K562 (cell line): ENCODE measurements around the gene POU1F1.

Experiments used
- ATF1 ChIP-seq, 2 experiments: fragments of 450-650 bp in 1 of 2; IDR thresholded peaks; 2 replicates each; pipeline ENCODE4 v1.6.1; 2016; ENCODE audit warnings: missing compliant biosample characterization in 1 of 2, missing genetic modification characterization in 1 of 2
- CREB1 ChIP-seq, 2 experiments: sonication (generic) in 1 of 2; formaldehyde crosslinking in 1 of 2; IDR thresholded peaks; 2 replicates each; pipeline versions ENCODE4 v1.6.1 to v1.8.0; 2012 to 2022; ENCODE audit warnings: inconsistent platforms in 1 of 2, mild to moderate bottlenecking in 1 of 2, missing genetic modification reagents in 1 of 2, moderate library complexity in 1 of 2
- CTBP1 ChIP-seq: fragments of 450-650 bp; IDR thresholded peaks from 2 replicates; pipeline ENCODE4 v1.6.1; 2016; ENCODE audit warnings: borderline replicate concordance
- PCBP1 ChIP-seq: fragments of 200-400 bp; formaldehyde crosslinking; IDR thresholded peaks from 2 replicates; pipeline ENCODE4 v1.6.1; 2018; ENCODE audit warnings: mild to moderate bottlenecking, low read depth, low read length; ENCODE audit not compliant: poor library complexity, severe bottlenecking
- PHF8 ChIP-seq: fragments of 200-600 bp; sonication (generic); IDR thresholded peaks from 2 replicates; pipeline ENCODE4 v1.6.1; 2012; ENCODE audit warnings: mixed run types, mild to moderate bottlenecking, inconsistent platforms, low read length, moderate library complexity, borderline replicate concordance
- ZNF174 ChIP-seq: fragments of 250-450 bp; sonication (Bioruptor Pico); IDR thresholded peaks from 2 replicates; pipeline ENCODE4 v1.4.0; 2020; ENCODE audit warnings: mild to moderate bottlenecking
- ZNF239 ChIP-seq: fragments of 250-450 bp; sonication (Bioruptor Pico); IDR thresholded peaks from 2 replicates; pipeline ENCODE4 v1.4.0; 2020; ENCODE audit warnings: mild to moderate bottlenecking
- ZNF561 ChIP-seq: fragments of 450-650 bp; formaldehyde crosslinking; conservative IDR thresholded peaks from 2 replicates; pipeline ENCODE4 v1.4.0; 2020; ENCODE audit warnings: mild to moderate bottlenecking, moderate library complexity
- TF ChIP-seq, protein P1 (sequence below), 3 experiments: IDR thresholded peaks in 2 of 3; conservative IDR thresholded peaks in 1 of 3; 2 replicates each; pipeline ENCODE4 v1.5.1; 2011 to 2012; ENCODE audit warnings: low read length in 3 of 3, mild to moderate bottlenecking in 3 of 3, control low read depth in 2 of 3, improper control_type of control experiment in 1 of 3, inconsistent platforms in 1 of 3, low read depth in 1 of 3, mixed read lengths in 1 of 3, moderate library complexity in 1 of 3; ENCODE audit not compliant: insufficient read depth in 2 of 3
- TF ChIP-seq, protein P2 (sequence below): IDR thresholded peaks from 2 replicates; pipeline ENCODE4 v1.6.1; 2016; ENCODE audit warnings: missing genetic modification characterization, missing compliant biosample characterization

DNA sequence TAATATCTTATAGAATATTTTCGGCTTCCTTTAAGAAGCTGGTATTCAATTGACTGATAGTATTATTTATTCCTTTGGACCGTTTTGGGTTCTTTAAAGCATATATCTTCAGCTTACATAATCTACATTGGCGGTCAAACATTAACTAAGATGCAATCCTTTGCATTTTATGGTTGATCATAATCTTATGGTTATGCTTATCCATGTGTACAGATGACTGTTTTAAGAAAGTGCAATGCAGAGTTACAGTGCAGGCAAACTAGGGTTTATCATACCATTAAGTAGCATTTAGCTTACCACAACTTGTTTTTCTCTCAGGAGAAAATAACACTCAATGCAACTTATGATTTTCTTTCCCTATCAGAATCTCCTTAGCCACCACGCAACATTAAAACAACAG lies 41.4 kb upstream of the POU1F1 start:
- TF ChIP-seq PHF8 (no peak), PCBP1 (no peak), ATF1 (CRISPR knock-in tag; IDR thresholded peaks at IDR 0.05) (no peak), ATF1 (tag; IDR thresholded peaks at IDR 0.05) (no peak), CREB1 (IDR thresholded peaks at IDR 0.05) (no peak), CREB1 (CRISPR knock-in tag; IDR thresholded peaks at IDR 0.05) (no peak), ZNF174 (no peak), ZNF239 (CRISPR knock-in tag) (no peak), ZNF561 (CRISPR knock-in tag) (no peak), CTBP1 (no peak)
- TF ChIP-seq, protein P1, sequence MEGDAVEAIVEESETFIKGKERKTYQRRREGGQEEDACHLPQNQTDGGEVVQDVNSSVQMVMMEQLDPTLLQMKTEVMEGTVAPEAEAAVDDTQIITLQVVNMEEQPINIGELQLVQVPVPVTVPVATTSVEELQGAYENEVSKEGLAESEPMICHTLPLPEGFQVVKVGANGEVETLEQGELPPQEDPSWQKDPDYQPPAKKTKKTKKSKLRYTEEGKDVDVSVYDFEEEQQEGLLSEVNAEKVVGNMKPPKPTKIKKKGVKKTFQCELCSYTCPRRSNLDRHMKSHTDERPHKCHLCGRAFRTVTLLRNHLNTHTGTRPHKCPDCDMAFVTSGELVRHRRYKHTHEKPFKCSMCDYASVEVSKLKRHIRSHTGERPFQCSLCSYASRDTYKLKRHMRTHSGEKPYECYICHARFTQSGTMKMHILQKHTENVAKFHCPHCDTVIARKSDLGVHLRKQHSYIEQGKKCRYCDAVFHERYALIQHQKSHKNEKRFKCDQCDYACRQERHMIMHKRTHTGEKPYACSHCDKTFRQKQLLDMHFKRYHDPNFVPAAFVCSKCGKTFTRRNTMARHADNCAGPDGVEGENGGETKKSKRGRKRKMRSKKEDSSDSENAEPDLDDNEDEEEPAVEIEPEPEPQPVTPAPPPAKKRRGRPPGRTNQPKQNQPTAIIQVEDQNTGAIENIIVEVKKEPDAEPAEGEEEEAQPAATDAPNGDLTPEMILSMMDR (IDR thresholded peaks at IDR 0.05 in 2 of 3, conservative IDR thresholded peaks at IDR 0.05 in 1 of 3; ENCODE audit: insufficient read depth in 2 of 3, low read depth in 1 of 3, low read length in 3 of 3): no peak
- TF ChIP-seq, protein P2, sequence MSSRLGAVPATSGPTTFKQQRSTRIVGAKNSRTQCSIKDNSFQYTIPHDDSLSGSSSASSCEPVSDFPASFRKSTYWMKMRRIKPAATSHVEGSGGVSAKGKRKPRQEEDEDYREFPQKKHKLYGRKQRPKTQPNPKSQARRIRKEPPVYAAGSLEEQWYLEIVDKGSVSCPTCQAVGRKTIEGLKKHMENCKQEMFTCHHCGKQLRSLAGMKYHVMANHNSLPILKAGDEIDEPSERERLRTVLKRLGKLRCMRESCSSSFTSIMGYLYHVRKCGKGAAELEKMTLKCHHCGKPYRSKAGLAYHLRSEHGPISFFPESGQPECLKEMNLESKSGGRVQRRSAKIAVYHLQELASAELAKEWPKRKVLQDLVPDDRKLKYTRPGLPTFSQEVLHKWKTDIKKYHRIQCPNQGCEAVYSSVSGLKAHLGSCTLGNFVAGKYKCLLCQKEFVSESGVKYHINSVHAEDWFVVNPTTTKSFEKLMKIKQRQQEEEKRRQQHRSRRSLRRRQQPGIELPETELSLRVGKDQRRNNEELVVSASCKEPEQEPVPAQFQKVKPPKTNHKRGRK (tag): no peak
